Activated CD4-positive, alpha-beta T cell treated with anti-CD3 and anti-CD28 coated beads, Interleukin-2, amount 10 ng/mL, durations not matched to agents 24 days and 14 days (primary cell): ENCODE measurements around the gene BTBD9. TPM values are rescaled to one million over a fixed set of nuclear protein-coding genes. Genes with fewer than 3 reads are reported as not detected.

Experiments
- total RNA-seq: library from RNA; stranded (reverse); gene quantifications from 2 replicates; pipeline ENCODE4 v1.2.3, GENCODE V29; 2022

Gene BTBD9
- total RNA-seq, 1 donor from 2014 or later: 12.4 TPM

Other genes with a start within 250 kb of the BTBD9 start
- gene GLO1, start 63.2 kb upstream of the BTBD9 start, total RNA-seq: 124 and 127 TPM in 2 replicates
- 0.02 TPM in 1 of 2 replicates, not detected in the other for gene DNAH8, start 75.4 kb upstream of the BTBD9 start, total RNA-seq